Measurements from ENCODE around the gene FLNA.

The FLNA gene

DNA sequence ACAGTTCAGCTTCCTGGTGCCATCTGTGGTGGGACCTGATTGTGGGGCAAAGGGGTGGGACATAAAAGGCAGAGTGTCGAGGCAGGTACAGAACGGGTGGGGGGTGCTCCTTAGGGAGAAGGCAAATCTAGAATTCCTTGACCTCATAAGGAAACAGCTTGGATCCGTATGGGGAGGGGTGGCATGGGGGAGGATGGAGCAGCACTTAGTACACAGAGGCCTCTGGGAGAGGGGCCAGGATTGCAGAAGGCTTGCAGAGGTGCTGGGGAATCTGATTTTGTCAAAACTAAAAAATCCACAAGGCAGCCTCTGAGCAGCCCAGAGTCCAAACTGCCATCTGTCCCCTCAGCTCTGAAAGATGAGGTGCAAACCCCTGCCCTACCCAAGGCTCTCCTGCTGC, 2.3 kb upstream of the FLNA start:
- no peak for DNase-seq

DNA sequence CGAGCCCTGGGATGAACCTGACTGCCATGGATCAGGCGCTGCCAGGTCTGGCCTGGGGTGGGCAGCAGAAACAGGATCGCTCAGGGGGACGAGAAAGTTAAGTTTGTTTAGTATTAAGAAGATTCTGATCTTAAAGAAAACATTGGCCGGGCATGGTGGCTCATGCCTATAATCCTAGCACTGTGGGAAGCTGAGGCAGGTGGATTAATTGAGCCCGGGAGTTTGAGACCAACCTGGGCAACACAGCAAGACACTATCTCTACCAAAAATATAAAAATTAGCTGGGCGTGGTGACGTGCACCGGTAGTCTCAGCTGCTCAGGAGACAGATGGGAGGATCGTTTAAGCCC, 696 bp upstream of the FLNA start:
- no peak for DNase-seq

- DNase-seq, result peak; percentile 34
Measured at GRCh38 chrX:154373340-154374306, 811 bp downstream of the FLNA start.

- no peak for DNase-seq
Measured at GRCh38 chrX:154372612-154373022, 1.8 kb downstream of the FLNA start.

GRCh38 chrX:154371789-154372300, 2.6 kb downstream of the FLNA start:
- DNase-seq, result no peak

DNA sequence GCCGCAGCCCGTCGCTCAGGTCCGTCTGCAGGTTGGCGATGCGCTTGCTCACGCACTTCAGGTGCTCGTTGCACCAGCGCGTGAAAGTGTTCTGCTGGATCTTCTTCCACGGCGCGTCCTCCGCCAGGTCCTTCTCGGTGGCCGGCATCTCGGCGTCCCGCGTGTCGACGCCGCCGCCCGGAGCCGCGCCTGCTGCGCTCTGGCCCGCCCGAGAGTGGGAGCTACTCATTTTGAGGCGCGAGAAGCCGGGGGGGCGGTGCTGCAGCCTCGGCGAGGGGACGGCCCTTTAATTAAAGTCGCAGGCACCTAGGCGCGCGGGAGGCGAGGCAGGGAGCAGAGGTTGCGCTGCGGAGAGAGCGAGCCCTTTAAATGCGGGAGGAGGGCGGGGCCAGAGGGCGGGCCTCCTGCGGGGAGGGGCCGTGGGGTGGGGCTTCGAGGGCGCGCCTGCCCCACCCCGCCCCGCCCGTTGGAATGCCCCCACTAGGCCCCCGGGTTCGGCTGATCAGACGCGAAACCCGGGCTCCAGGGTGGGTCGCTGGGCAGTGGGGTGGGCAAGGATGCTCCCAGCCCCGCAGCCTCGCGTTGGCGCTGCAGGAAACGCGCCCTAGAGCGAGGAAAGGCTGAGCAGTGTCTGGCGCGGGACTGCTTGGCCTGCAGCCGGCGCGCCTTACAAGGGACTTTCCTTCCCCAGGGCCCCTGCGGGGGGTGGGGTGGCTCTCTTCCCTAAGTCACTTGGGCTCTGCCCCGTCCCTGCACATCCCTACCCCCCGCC, 3.2 kb downstream of the FLNA start:
- DNase-seq, result peak; percentile 84

- DNase-seq, result no peak
Measured at GRCh38 chrX:154370300-154371016, 4.0 kb downstream of the FLNA start.

DNA sequence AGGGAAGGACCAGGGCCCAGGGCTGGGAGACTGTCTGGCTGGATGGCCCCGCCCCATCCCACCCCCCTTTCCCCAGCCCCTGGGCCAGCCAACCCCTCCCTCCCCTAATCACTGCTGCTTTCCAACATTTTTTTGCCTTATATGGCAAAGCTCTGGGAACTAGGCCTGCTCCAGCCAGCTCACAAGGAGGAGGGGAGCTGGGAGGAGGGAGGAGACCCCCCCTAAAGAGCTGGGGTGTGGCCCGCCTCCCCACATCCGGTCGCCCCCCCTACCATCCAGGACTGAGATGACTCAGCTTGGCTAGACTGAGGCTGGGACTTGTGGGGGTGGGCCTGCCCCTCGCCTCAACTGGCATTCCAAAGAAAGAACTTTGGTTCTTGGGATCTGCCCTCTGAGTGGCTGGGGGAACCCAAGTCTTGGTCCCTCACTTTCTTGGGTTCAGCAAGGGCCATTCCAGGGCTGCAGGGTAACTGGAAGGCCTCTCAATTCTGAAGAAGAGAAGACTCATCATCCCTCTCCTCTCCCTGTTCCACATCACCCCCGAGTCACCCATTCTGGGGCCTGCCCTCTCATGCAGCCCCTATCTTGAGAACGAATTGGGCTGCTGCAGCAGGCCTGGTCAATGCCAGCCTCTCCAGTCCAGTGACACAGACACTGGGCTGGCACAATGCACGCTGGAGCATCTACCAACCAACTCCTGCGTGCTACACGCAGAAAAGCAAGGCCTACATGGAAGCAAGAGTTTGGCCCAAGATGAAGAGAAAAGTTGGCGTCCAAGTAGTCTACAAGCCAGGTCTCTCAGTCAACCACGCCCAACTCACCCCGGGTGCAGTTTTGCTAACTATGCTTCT, 4.8 kb downstream of the FLNA start:
- DNase-seq, result peak; percentile 83

DNA sequence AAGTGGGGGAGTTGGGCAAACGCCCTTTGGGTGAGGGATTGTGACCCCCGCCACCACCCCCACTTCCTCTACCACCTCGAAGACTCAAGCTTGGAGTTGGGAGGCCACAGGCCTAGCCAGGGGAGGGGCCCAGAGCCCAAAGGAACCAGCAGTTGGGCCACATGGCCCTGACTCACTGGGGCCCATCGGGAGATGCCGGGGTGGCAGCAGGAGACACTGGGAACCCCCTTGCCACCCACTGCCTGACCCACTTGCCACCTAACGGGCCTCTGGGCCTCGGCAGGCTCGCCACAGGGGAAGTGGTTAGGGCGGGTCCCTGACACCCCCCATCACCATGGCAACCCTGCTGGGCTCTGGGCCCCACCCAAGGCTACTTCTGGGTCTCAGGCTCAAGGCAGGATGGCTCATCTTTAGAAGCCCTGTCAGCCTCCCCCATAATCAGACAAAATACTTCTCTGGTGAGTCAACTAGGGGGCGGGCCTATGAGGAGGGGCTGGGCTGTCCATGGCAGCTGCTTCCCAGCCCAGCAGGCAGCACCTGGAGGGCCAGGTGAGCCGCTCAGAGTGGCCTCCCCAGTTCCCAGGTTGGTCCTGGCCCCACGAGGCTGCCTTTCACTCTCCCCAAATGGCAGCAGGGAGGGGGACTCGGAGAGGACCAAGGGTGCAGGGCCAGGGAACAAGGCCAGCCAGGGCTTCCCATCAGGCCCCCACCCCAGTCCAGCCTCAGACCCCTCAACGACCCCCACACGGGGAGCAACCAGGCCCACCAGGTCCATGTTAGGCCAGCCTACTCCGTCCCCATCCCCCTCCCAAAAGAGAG, 5.6 kb downstream of the FLNA start:
- DNase-seq, result no peak

DNA sequence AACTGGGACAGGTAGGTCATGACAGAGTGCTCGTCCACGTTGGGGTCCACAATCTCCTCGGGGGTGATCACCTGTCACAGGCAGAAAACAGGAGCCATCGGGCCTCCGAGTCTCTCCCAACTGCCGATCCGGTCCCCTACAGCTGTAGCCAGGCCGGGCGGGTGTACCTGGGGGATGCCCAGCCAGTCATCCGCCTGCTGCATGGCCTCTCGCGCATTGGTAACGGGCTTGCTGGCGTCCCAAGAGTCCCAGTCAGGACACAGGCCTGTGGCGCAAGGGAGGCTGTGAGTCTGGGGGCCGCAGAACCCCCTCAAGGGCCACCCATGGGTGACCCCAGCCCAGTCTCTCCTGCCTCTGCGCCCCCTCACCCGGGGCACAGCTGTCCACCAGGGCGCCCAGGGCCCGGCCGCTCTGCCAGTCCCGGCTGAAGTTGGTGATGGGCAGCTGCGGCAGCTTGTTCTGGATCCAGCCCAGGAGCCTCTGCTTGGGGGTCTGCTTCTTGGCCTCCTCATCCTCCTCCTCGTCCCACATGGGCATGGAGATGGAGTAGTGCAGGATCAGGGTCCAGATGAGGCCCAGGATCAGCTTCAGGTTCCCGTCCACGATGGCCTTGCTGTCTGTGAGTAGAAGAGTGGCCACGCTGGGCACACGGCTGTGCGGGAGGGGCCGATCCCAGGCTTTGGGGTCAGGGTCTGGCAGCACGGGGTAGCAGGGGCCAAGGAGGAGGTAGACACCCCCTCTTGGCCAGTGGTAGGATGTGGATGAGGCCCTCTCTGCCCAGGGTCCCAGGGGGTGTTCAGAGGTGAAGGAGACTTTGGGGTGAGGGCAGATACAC, 6.7 kb downstream of the FLNA start:
- no peak for DNase-seq

DNA sequence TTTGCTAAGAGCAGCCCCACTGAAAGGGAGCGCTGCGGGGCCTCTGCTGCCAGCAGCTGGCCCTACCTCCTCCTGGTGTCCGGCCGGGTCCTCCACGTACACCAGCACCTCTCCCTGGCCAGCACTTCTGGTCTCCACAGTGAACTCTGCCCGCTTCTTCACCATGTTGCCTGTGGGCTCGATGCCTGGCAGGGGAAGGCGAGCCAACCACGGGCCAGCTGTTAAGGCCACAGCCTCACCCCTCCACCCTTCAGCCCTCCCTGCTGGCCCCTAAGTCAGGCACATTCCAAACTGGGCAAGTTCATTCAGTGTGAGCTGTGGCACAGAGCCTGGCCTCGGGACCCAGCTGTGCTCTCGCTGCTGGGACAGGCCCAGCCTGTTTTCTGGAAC, 7.8 kb downstream of the FLNA start:
- DNase-seq, result no peak

GRCh38 chrX:154365997-154366665, 8.3 kb downstream of the FLNA start:
- no peak for DNase-seq

DNA sequence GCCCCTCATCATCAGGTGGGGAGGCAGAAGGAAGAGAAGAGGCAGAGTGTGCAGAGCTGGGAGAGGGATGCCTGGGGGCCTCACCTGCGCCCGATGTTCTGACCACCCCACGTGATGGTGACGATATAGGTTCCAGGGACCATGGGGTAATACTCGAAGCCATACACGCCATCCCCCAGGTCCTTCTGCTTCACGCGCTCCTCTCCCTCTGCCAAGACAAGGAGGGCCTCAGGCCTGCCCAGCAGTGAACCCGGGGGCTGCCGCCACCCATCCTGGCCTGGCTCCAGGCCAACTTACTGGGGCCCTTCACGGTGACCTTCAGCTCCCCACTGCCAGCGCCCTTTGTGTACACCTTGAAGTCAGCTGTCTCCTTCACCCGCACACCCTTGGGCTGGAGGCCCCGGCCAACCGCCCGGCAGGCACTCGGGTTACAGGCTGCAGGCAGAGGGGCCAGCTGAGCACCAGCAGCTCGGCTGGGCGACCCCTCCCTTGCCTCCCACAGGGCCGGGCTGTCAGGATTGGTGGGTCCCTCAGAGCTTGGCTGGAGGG, 9.3 kb downstream of the FLNA start:
- DNase-seq, result no peak

DNA sequence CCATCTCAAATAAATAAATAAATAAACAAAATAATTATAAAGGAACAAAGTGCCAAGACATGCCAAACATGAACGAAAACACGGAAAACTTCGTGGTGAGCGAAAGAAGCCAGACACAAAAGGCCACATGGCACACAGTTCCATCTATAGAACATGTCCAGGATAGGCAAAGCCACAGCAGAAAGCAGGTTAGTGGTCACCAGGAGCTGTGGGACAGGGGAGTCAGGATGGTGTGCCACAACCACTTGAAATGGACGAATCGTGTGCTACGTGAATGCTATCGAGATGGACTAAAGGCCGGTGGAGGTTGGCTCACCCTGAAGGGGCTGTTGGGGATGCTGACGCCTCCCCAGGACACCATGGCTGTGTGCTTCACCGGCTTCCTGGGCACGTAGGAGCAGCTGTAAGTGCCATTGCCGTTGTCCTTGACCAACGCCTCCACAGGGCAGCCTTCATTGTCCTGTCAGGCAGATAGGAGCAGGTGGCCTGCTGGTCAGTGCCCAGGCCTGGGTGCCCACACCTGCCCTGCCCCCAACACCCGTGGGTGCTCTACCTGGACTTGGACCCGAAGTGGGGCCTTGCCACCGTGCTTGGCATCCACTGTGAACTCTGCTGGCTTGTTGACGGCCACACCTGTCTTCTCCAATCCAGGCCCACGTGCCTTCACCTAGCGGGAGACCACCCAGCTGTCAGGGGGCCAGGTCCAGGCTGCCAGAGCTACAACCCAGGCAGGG, 10.6 kb downstream of the FLNA start:
- no peak for DNase-seq

GRCh38 chrX:154362085-154362742, 12.2 kb downstream of the FLNA start:
- DNase-seq, result no peak

DNA sequence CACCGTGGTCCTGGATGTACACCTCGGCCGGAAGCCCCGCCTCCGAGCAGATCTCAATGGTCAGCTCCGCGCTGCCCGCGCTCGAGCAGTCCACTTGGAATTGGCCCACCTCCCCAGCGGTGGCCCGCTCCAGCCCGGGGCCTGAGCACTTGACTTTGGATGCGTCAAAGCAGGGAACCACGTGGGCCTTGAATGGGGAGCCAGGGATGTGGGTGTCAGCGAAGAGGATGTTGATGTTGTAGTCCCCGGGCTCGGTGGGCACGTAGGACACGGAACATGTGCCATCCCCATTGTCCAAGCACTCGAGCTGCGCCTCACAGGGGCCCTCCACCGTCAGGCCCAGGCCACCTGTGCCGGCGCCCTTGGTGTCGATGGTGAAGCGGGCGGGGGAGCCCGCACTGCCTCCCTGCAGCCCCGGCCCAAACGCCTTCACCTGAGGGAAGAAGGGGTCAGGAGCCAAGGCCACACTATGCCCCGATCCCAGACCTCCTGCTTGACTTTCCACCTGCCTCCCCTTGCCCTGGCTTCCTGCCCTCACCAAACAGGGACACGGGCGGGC, 14.2 kb downstream of the FLNA start:
- no peak for DNase-seq

- no peak for DNase-seq
Measured at GRCh38 chrX:154359362-154360154, 14.9 kb downstream of the FLNA start.
